OCI-LY7 (cell line): ENCODE measurements around the gene IGFBP2. TPM values are rescaled to one million over a fixed set of nuclear protein-coding genes. Genes with fewer than 3 reads are reported as not detected.

Source experiments
- Bru-seq: library from RNA; stranded (reverse); fragments of 400-500 nt; gene quantifications from one replicate; lab custom pipeline; 2021; lab: Mats Ljungman, UMichigan
- BruChase-seq, 2 experiments: library from RNA; stranded (reverse); fragments of 400-500 nt; gene quantifications; one replicate each; lab custom pipeline; 2021; lab: Mats Ljungman, UMichigan
- BruUV-seq: library from RNA; stranded (reverse); fragments of 400-500 nt; replicated peaks from 2 replicates; lab custom pipeline; 2021; lab: Mats Ljungman, UMichigan
- CTCF ChIA-PET: fragments of 300-600 bp; sonication (Branson Sonifier 250); formaldehyde crosslinking; loops from one replicate; lab custom pipeline; 2022; ENCODE audit warnings: antibody characterized with exemption; ENCODE audit not compliant: unreplicated experiment; lab: Charles Lee
- POLR2A ChIA-PET: fragments of 300-600 bp; sonication (Branson Sonifier 250); formaldehyde crosslinking; loops from one replicate; lab custom pipeline; 2022; ENCODE audit warnings: antibody characterized with exemption; lab: Charles Lee
- DNase-seq: peaks from one replicate; pipeline ENCODE4 v3.0.0-alpha.2; 2015; ENCODE audit warnings: low spot score
- H2AFZ ChIP-seq: fragments of 200-600 bp; sonication (generic), shearing (Covaris generic); 2 replicates; pipeline ENCODE4 v1.6.1; 2014; ENCODE audit warnings: mild to moderate bottlenecking, antibody characterized with exemption, low read length, moderate library complexity
- H3K27ac ChIP-seq: fragments of 200-600 bp; sonication (generic); 2 replicates; pipeline ENCODE4 v1.5.1; 2014; ENCODE audit warnings: mixed run types, low read depth, mild to moderate bottlenecking, moderate library complexity, low read length, inconsistent platforms; ENCODE audit not compliant: poor library complexity, severe bottlenecking
- H3K36me3 ChIP-seq: fragments of 200-600 bp; sonication (generic); 2 replicates; pipeline ENCODE4 v1.6.1; 2014; ENCODE audit warnings: mild to moderate bottlenecking, antibody characterized with exemption, low read length, moderate library complexity, mixed read lengths; ENCODE audit not compliant: insufficient read depth
- H3K4me1 ChIP-seq: fragments of 200-600 bp; sonication (generic); 2 replicates; pipeline ENCODE4 v1.5.1; 2014; ENCODE audit warnings: mild to moderate bottlenecking, low read length; ENCODE audit not compliant: insufficient read depth, poor library complexity, severe bottlenecking
- H3K4me2 ChIP-seq: fragments of 200-600 bp; sonication (generic); 2 replicates; pipeline ENCODE4 v1.6.1; 2014; ENCODE audit warnings: mild to moderate bottlenecking, low read length
- H3K4me3 ChIP-seq: fragments of 200-600 bp; sonication (generic); 2 replicates; pipeline ENCODE4 v1.5.1; 2014; ENCODE audit warnings: mild to moderate bottlenecking, low read depth, low read length; ENCODE audit not compliant: poor library complexity, severe bottlenecking
- H3K79me2 ChIP-seq: fragments of 200-600 bp; sonication (generic); 2 replicates; pipeline ENCODE4 v1.6.1; 2016; ENCODE audit warnings: low read depth, mild to moderate bottlenecking, low read length, moderate library complexity, mixed read lengths; ENCODE audit not compliant: insufficient read depth
- H3K9me2 ChIP-seq: fragments of 200-600 bp; sonication (generic); 2 replicates; pipeline ENCODE4 v1.6.1; 2016; ENCODE audit warnings: mild to moderate bottlenecking, low read length, mixed read lengths; ENCODE audit not compliant: insufficient read depth
- H3K9me3 ChIP-seq: fragments of 200-600 bp; sonication (generic); 2 replicates; pipeline ENCODE4 v1.6.1; 2014; ENCODE audit warnings: mild to moderate bottlenecking, mixed run types, low read length, mixed read lengths
- H4K20me1 ChIP-seq: fragments of 200-600 bp; sonication (generic); 2 replicates; pipeline ENCODE4 v1.6.1; 2014; ENCODE audit warnings: mild to moderate bottlenecking, antibody characterized with exemption, low read length, moderate library complexity, mixed read lengths; ENCODE audit not compliant: insufficient read depth
- EZH2phosphoT487 ChIP-seq: fragments of 200-600 bp; sonication (generic); IDR thresholded peaks from 2 replicates; pipeline ENCODE4 v1.6.1; 2018; ENCODE audit warnings: low read depth, borderline replicate concordance, mild to moderate bottlenecking, mixed run types, antibody characterized with exemption, low read length, moderate library complexity, mixed read lengths
- intact Hi-C: fragments of 100-400 bp; cut with micrococcal nuclease; formaldehyde crosslinking; loops from one replicate; pipeline ENCODE4 v1.10.0; 2022; ENCODE audit not compliant: unreplicated experiment
- long read RNA-seq: library from polyadenylated mRNA; stranded (forward); transcript quantifications from one replicate; pipeline ENCODE4 v2.0.0, GENCODE V29; 2022
- total RNA-seq, 2 experiments: library from RNA; depleted of rRNA in 1 of 2; stranded (reverse); fragments of >200 nt in 1 of 2; shearing (Covaris generic) in 1 of 2; gene quantifications; 2 replicates each; pipeline ENCODE4 v1.2.3, GENCODE V29; 2014 to 2022
- TF ChIP-seq, protein P1 (sequence below): fragments of 200-600 bp; sonication (generic); conservative IDR thresholded peaks from 2 replicates; pipeline ENCODE4 v1.5.1; 2014; ENCODE audit warnings: mild to moderate bottlenecking, antibody characterized with exemption, low read length, moderate library complexity, mixed read lengths

IGFBP2 gene, protein sequence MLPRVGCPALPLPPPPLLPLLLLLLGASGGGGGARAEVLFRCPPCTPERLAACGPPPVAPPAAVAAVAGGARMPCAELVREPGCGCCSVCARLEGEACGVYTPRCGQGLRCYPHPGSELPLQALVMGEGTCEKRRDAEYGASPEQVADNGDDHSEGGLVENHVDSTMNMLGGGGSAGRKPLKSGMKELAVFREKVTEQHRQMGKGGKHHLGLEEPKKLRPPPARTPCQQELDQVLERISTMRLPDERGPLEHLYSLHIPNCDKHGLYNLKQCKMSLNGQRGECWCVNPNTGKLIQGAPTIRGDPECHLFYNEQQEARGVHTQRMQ
- 0.66 and 0.75 TPM in 2 replicates for total RNA-seq (2014; rRNA removed; shearing (Covaris generic))
- 0.81 TPM in 1 of 2 replicates, not detected in the other for total RNA-seq (2022)
- Bru-seq, nascent RNA, result not detected
- BruChase-seq, experiment 1, labeled RNA remaining after a 6-hour chase, result percentile 11 among the genes with signal in this experiment
- BruChase-seq, experiment 2, labeled RNA remaining after a 2-hour chase, result percentile 11 among the genes with signal in this experiment
- long read RNA-seq, partial matches to known transcripts, result 0 of 1 reads
- long read RNA-seq, other reads (novel, unspliced or antisense), result 1 of 1 reads

DNA sequence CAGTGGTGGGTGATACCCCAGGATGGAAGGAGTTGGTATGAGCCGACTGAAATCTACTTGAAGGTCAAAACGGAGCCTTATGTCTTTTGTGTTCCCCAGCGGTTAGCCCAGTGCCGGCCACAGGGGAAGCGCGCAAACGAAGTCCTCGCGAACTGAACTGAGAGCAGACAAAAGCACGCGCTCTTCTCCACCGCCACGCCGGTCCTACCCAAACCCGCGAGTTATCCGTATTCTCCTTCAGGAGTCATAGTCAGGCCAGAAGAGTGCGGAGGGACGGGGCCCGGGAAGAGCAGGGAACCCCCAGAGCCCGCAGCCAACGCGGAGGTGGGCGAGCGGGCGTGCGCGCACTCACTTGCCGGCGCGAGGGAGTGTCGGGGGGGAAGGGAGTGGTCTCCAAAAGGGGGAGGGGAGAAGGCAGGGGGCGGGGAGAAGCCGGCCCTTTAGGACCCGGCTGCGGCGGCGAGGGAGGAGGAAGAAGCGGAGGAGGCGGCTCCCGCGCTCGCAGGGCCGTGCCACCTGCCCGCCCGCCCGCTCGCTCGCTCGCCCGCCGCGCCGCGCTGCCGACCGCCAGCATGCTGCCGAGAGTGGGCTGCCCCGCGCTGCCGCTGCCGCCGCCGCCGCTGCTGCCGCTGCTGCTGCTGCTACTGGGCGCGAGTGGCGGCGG is at the start of gene IGFBP2:
Gene IGFBP2 (plus strand): TSS at position 469 of the 664 bp plus-strand sequence. CDS start 104 bp downstream, at position 573.
- intact Hi-C loops, result no loop called here
- H2AFZ ChIP-seq, result no peak within 1 kb of the TSS
- DNase-seq, result no peak
- no peaks in the 10 kb centered on the region for H3K36me3 ChIP-seq
- CTCF ChIA-PET, result no interaction called here
- no peaks in the 10 kb centered on the region for H3K9me2 ChIP-seq
- H3K4me3 ChIP-seq, result no peak within 1 kb of the TSS
- H3K27ac ChIP-seq, result no peak within 1 kb of the TSS
- no peaks in the 10 kb centered on the region for H4K20me1 ChIP-seq
- BruUV-seq, result no TSS peak
- no peaks in the 10 kb centered on the region for H3K4me1 ChIP-seq
- TF ChIP-seq, protein P1, sequence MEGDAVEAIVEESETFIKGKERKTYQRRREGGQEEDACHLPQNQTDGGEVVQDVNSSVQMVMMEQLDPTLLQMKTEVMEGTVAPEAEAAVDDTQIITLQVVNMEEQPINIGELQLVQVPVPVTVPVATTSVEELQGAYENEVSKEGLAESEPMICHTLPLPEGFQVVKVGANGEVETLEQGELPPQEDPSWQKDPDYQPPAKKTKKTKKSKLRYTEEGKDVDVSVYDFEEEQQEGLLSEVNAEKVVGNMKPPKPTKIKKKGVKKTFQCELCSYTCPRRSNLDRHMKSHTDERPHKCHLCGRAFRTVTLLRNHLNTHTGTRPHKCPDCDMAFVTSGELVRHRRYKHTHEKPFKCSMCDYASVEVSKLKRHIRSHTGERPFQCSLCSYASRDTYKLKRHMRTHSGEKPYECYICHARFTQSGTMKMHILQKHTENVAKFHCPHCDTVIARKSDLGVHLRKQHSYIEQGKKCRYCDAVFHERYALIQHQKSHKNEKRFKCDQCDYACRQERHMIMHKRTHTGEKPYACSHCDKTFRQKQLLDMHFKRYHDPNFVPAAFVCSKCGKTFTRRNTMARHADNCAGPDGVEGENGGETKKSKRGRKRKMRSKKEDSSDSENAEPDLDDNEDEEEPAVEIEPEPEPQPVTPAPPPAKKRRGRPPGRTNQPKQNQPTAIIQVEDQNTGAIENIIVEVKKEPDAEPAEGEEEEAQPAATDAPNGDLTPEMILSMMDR, result no peak
- no peak for TF ChIP-seq EZH2phosphoT487
- H3K79me2 ChIP-seq, result no peaks in the 10 kb centered on the region
- H3K4me2 ChIP-seq, result no peak within 1 kb of the TSS
- POLR2A ChIA-PET, result no interaction called here
- H3K9me3 ChIP-seq, result no peaks in the 10 kb centered on the region

DNA sequence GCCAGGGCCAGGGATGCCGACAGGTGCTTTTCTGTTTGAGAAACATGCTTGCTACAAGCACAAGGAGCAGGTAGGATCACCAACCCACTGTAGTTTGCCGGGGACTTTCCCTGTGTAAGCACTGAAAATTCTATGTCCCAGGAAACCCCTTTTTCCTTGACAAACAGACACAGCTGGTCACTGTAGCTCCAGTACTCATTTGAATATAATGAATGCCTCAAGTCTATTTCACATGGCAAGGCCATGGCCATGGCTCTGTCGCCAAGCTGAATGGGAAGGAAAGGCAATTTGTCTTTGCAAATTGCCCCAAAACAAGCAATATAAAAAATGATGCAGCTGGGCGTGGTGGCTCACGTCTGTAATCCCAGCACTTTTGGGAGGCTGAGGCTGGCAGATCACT is 49.6 kb upstream of the IGFBP2 start:
- Histone ChIP-seq H3K4me1 (no peaks in the 10 kb centered on the region), H3K36me3 (no peaks in the 10 kb centered on the region), H3K4me2 (no peak overlapping the region), H3K27ac (no peak overlapping the region), H3K9me2 (no peaks in the 10 kb centered on the region), H2AFZ (no peak overlapping the region), H3K4me3 (no peak overlapping the region), H3K9me3 (no peaks in the 10 kb centered on the region), H4K20me1 (no peaks in the 10 kb centered on the region), H3K79me2 (no peaks in the 10 kb centered on the region)
- intact Hi-C loops, result no loop called here
- no peak for DNase-seq
- BruUV-seq, result no TSS peak
- ChIA-PET CTCF (no interaction called here), POLR2A (interaction anchor here (0.8 to 1.5 kb wide), 4 partner anchors 9 to 53 kb away, joined by 3 read pairs; no protein-coding TSS in a partner anchor)
- no peak for TF ChIP-seq EZH2phosphoT487
- TF ChIP-seq, protein P1, result no peak
